ENCODE measurements around the gene ATG101. TPM values are rescaled to one million over a fixed set of nuclear protein-coding genes. Genes with fewer than 3 reads are reported as not detected.

The ATG101 gene
- total RNA-seq: 10 to 100 TPM; 25.2 to 28.8 TPM

GRCh38 chr12:52069327-52070184, at the start of gene ATG101:
TSS of gene ATG101 (plus strand) at chr12:52069978. CDS start at chr12:52073651, 3,673 bp downstream.
- DNase-seq: peak; percentile 91
- Mint-ChIP-seq H3K9me3 (no peaks in the 10 kb centered on the region), H3K4me1 (peaks cover 48% of the 10 kb centered on the region), H3K27me3 (peaks cover 3% of the 10 kb centered on the region), H3K36me3 (peaks cover 17% of the 10 kb centered on the region), H3K27ac (peak within 1 kb of the TSS; percentile 99), H3K4me3 (peak within 1 kb of the TSS; percentile 94)
- ATAC-seq (ENCODE audit: low read depth): peak; percentile 94
- POLR2A ChIA-PET: interaction anchor here (0.6 to 6.9 kb wide), 13 partner anchors 10 to 579 kb away, joined by 3 to 63 read pairs (median 5); partner anchors contain the start of genes NR4A1, SMIM41 and TAMALIN

- H3K27me3 Mint-ChIP-seq: no peaks in the 10 kb centered on the region
- H3K4me1 Mint-ChIP-seq: peaks cover 26% of the 10 kb centered on the region
- ATAC-seq (ENCODE audit: low read depth) (peak; percentile 40), DNase-seq (peak; percentile 77)
- no peaks in the 10 kb centered on the region for H3K36me3 Mint-ChIP-seq
- peak overlapping the region; percentile 77 for H3K4me3 Mint-ChIP-seq
- peak overlapping the region; percentile 73 for H3K27ac Mint-ChIP-seq
- POLR2A ChIA-PET: interaction anchor here (3.6 to 10.7 kb wide), 3 partner anchors 14 to 49 kb away, joined by 20 to 155 read pairs (median 64); partner anchors contain the start of genes ATG101 and TAMALIN
- H3K9me3 Mint-ChIP-seq: no peaks in the 10 kb centered on the region
These were observed 49.0 kb upstream of the ATG101 start for GRCh38 chr12:52020539-52021336.

- Mint-ChIP-seq H3K36me3 (no peaks in the 10 kb centered on the region), H3K27me3 (no peaks in the 10 kb centered on the region), H3K4me3 (peak overlapping the region; percentile 91), H3K9me3 (no peaks in the 10 kb centered on the region), H3K27ac (peak overlapping the region; percentile 82), H3K4me1 (peaks cover 30% of the 10 kb centered on the region)
- ATAC-seq (ENCODE audit: low read depth): peak; percentile 3
- DNase-seq: no peak
- POLR2A ChIA-PET: interaction anchor here (0.7 to 10.7 kb wide), 20 partner anchors 9 to 202 kb away, joined by 3 to 155 read pairs (median 4); partner anchors contain the start of genes ATG101, NR4A1 and TAMALIN
These were observed 47.0 kb upstream of the ATG101 start for GRCh38 chr12:52022841-52023181.

DNA sequence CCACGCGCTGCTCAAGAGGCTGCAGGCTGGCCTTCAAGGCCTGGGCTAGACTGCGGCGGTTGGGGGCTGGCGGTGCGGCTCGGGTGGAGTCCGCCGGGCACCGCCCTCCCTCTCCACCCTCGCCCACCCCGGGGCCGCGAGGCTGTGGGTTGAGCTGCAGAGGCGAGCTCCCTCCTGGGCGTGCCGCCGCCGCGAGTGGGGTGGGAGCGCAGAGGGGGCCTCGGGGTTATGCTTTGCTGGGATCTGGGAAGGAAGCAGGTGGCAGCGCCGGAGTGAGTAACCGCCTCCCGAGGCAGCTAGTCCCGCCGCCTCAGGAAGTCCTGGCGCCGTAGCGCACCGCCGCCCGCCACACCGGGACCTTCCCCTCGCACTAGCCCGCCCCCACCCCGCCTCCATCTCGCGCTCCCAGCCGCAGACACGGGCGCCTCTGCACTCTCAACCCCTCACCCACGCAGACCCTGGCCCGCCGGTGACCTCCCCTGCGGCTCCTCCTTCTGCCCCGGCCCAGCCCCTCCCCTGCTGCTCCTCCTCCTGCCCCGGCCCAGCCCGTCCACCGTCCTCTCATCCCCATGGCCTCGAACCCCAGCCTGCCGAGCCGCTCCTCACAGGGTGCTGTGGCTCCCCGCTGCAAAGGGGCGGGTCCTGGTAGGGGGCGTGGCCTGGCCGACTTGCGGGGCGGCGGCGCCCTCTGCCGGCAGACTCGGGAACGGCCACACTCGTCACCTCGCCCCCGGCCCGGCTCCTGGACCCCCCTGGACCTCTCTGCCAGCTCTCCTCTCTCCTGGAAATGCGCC, 46.4 kb upstream of the ATG101 start:
- H3K27me3 Mint-ChIP-seq: no peaks in the 10 kb centered on the region

DNA sequence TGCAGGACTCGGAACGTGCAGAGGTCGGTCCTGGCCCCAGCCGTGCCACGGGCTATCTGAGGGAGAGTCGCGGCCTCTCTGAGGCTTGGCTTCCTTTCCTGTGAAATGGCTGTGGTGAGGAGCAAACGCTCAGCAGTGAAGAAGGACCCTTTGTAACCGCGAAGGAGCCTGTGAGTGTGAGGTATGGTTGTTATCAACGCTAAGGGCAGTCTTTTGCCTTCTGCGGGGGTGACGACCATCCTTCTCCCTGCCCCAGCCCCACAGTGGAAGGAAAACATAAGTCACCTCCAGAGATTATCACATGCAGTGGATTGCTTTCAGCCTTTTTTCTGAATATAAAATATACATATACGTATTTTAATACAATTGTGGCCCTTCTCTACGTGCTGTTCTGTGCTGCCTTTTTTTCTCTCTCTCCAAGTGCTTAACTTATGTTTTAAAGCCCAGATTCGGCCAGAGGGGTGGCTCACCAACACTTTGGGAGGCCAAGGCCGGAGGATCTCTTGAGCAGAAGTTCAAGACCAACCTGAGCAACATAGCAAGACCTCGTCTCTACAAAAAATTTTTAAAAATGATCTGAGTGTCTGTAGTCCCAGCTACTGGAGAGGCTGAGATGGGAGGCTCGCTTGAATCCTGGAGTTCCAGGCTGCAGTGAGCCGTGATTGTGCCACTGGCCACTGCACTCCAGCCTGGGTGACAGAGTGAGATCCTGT, 45.6 kb upstream of the ATG101 start:
- H3K9me3 Mint-ChIP-seq: no peaks in the 10 kb centered on the region
- peak; percentile 51 for DNase-seq
- peaks cover 30% of the 10 kb centered on the region for H3K4me1 Mint-ChIP-seq
- H3K27me3 Mint-ChIP-seq: no peaks in the 10 kb centered on the region
- peak; percentile 7 for ATAC-seq (ENCODE audit: low read depth)
- POLR2A ChIA-PET: interaction anchor here (0.6 to 10.7 kb wide), 21 partner anchors 9 to 205 kb away, joined by 3 to 155 read pairs (median 7); partner anchors contain the start of genes ACVR1B, ATG101, NR4A1 and TAMALIN
- H3K36me3 Mint-ChIP-seq: no peaks in the 10 kb centered on the region
- peak overlapping the region; percentile 91 for H3K4me3 Mint-ChIP-seq
- H3K27ac Mint-ChIP-seq: peak overlapping the region; percentile 97

More for the DNA sequence above, 46.4 kb upstream of the ATG101 start:
- POLR2A ChIA-PET: interaction anchor here (0.7 to 10.7 kb wide), 21 partner anchors 8 to 203 kb away, joined by 3 to 155 read pairs (median 4); partner anchors contain the start of genes ATG101, NR4A1 and TAMALIN
- DNase-seq (peak; percentile 97), ATAC-seq (ENCODE audit: low read depth) (peak; percentile 55)
- Mint-ChIP-seq H3K4me1 (peaks cover 30% of the 10 kb centered on the region), H3K27ac (peak overlapping the region; percentile 97), H3K9me3 (no peaks in the 10 kb centered on the region), H3K36me3 (no peaks in the 10 kb centered on the region), H3K4me3 (peak overlapping the region; percentile 91)

DNA sequence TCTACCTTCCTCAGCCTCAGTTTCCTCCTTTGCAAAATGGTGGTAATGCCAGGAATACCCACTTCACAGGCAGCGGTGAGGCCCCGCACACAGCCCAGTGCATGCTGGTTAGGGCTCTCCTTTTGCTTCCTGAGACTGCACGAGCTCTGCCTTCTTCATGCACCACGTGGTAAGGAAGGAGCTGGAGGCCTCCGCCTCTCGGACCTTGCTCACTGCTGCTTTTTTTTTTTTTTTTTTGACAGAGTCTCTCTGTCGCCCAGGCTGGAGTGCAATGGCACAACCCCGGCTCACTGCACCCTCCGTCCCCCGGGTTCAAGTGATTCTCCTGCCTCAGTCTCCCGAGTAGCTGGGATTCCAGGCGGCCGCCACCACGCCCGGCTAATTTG, 44.9 kb upstream of the ATG101 start:
- Mint-ChIP-seq H3K27me3 (no peaks in the 10 kb centered on the region), H3K36me3 (no peaks in the 10 kb centered on the region), H3K4me1 (peaks cover 30% of the 10 kb centered on the region), H3K27ac (peak overlapping the region; percentile 97), H3K4me3 (peak overlapping the region; percentile 91), H3K9me3 (no peaks in the 10 kb centered on the region)
- ATAC-seq (ENCODE audit: low read depth) (peak; percentile 56), DNase-seq (peak; percentile 77)
- POLR2A ChIA-PET: interaction anchor here (0.6 to 10.7 kb wide), 24 partner anchors 8 to 206 kb away, joined by 3 to 155 read pairs (median 5); partner anchors contain the start of genes ACVR1B, ATG101, NR4A1 and TAMALIN

DNA sequence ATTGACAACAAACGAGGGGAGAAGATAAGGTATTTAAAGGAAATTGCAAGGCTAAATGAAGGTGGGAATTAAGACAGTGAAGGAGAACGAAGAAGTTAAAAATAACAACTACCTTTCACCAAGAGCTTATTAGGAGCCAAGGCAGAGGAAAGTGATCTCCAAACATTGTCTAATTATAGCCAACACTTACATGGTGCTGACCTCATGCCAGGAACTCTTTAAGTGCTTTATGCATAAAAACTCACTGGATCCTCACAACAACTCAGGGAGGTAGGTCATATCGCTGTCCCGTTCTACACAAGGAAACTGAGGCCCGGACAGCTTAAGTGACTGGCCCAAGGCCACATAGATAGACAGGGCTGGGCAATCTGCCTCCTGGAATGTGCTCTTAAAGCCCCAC, 43.5 kb upstream of the ATG101 start:
- H3K4me1 Mint-ChIP-seq: peaks cover 18% of the 10 kb centered on the region
- no peak for ATAC-seq (ENCODE audit: low read depth)
- no peaks in the 10 kb centered on the region for H3K27me3 Mint-ChIP-seq
- H3K4me3 Mint-ChIP-seq: no peak overlapping the region
- no peaks in the 10 kb centered on the region for H3K36me3 Mint-ChIP-seq
- no peaks in the 10 kb centered on the region for H3K9me3 Mint-ChIP-seq
- no peak for DNase-seq
- POLR2A ChIA-PET: interaction anchor here (1.2 to 10.7 kb wide), 9 partner anchors 8 to 140 kb away, joined by 3 to 155 read pairs (median 10); partner anchors contain the start of genes ATG101, NR4A1 and TAMALIN
- peak overlapping the region; percentile 97 for H3K27ac Mint-ChIP-seq

GRCh38 chr12:52027085-52027843, 42.5 kb upstream of the ATG101 start:
- POLR2A ChIA-PET: interaction anchor here (1.3 to 4.3 kb wide), 3 partner anchors 13 to 24 kb away, joined by 4 to 28 read pairs (median 10); partner anchors contain the start of gene NR4A1

GRCh38 chr12:52029685-52030084, 40.1 kb upstream of the ATG101 start:
- no peaks in the 10 kb centered on the region for H3K36me3 Mint-ChIP-seq
- DNase-seq (no peak), ATAC-seq (ENCODE audit: low read depth) (no peak)
- H3K27me3 Mint-ChIP-seq: no peaks in the 10 kb centered on the region
- no peak overlapping the region for H3K4me3 Mint-ChIP-seq
- H3K27ac Mint-ChIP-seq: no peak overlapping the region
- peaks cover 20% of the 10 kb centered on the region for H3K4me1 Mint-ChIP-seq
- POLR2A ChIA-PET: interaction anchor here (0.9 kb wide), 1 partner anchor 40 kb away, joined by 4 read pairs; the partner anchor contains the start of gene ATG101
- no peaks in the 10 kb centered on the region for H3K9me3 Mint-ChIP-seq

More at GRCh38 chr12:52027085-52027843, 42.5 kb upstream of the ATG101 start:
- DNase-seq (no peak), ATAC-seq (ENCODE audit: low read depth) (no peak)
- H3K4me3 Mint-ChIP-seq: no peak overlapping the region
- H3K27ac Mint-ChIP-seq: no peak overlapping the region
- H3K27me3 Mint-ChIP-seq: no peaks in the 10 kb centered on the region
- H3K9me3 Mint-ChIP-seq: no peaks in the 10 kb centered on the region
- no peaks in the 10 kb centered on the region for H3K36me3 Mint-ChIP-seq
- H3K4me1 Mint-ChIP-seq: peaks cover 18% of the 10 kb centered on the region

GRCh38 chr12:52032446-52032803, 37.4 kb upstream of the ATG101 start:
- POLR2A ChIA-PET: interaction anchor here (0.7 to 2.7 kb wide), 12 partner anchors 8 to 219 kb away, joined by 3 to 27 read pairs (median 4); partner anchors contain the start of genes ATG101 and NR4A1
- ATAC-seq (ENCODE audit: low read depth): peak; percentile 1
- Mint-ChIP-seq H3K27me3 (peaks cover 7% of the 10 kb centered on the region), H3K4me3 (peak overlapping the region; percentile 74), H3K36me3 (no peaks in the 10 kb centered on the region), H3K27ac (peak overlapping the region; percentile 64), H3K9me3 (no peaks in the 10 kb centered on the region), H3K4me1 (peaks cover 16% of the 10 kb centered on the region)
- no peak for DNase-seq

- peaks cover 7% of the 10 kb centered on the region for H3K27me3 Mint-ChIP-seq
- peak overlapping the region; percentile 64 for H3K27ac Mint-ChIP-seq
- POLR2A ChIA-PET: interaction anchor here (0.7 to 2.7 kb wide), 11 partner anchors 8 to 50 kb away, joined by 3 to 27 read pairs (median 5); partner anchors contain the start of genes ATG101 and NR4A1
- no peaks in the 10 kb centered on the region for H3K36me3 Mint-ChIP-seq
- peaks cover 16% of the 10 kb centered on the region for H3K4me1 Mint-ChIP-seq
- ATAC-seq (ENCODE audit: low read depth) (peak; percentile 93), DNase-seq (peak; percentile 88)
- peak overlapping the region; percentile 78 for H3K4me3 Mint-ChIP-seq
- H3K9me3 Mint-ChIP-seq: no peaks in the 10 kb centered on the region
These were observed 36.9 kb upstream of the ATG101 start for GRCh38 chr12:52032804-52033445.
